Heart left ventricle (tissue), 13 donors: ENCODE measurements around the gene CAMSAP2.

Experiments
- POLR2A ChIP-seq, 2 donors: fragments of 450-650 bp; IDR thresholded peaks; one replicate each; pipeline ENCODE4 v1.6.1; 2017; ENCODE audit warnings: antibody characterized with exemption in 2 of 2, mild to moderate bottlenecking in 2 of 2, moderate library complexity in 2 of 2
- TF ChIP-seq, protein P1 (sequence below), 12 donors: fragments of 200-600 bp; sonication (generic) in 4 of 12; IDR thresholded peaks; one replicate each; pipeline versions ENCODE4 v1.5.0 to v1.8.0; 2018 to 2022; ENCODE audit warnings: antibody characterized with exemption in 12 of 12, mild to moderate bottlenecking in 5 of 12
- donor health status: ischemic (EF 13 %, LVEDD 7.1; RV severe dilation, severe dysfunction).
- donor health status: DM: no; HTN: yes; CAD: no.
- donor health status: DM: no; HTN: no; CAD: no.
- donor health status: ischemic (EF 25% LVEDD 6.9; RV normal size, moderate dysfunction).
- donor health status: ischemic (EF 25% LVEDD 5.7; RV mildly dilated, moderate dysfunction).
- donor health status: ischemic (EF 35%, LVEDD 5.7; RV mildly dilated, moderate dysfunction).
- donor health status: nonischemic (EF 11% LVEDD 7.7; RV severe dilation, severe dysfunction).
- donor health status: DM: yes; HTN: yes; CAD: no.
- donor health status: PGD.
- donor health status: ischemic (EF 29% LVEDD 5.4; RV normal size, mild dysfunction).
- donor health status: nonischemic (EF 23%, LVEDD 6.1; RV moderate dilation, normal function).

DNA sequence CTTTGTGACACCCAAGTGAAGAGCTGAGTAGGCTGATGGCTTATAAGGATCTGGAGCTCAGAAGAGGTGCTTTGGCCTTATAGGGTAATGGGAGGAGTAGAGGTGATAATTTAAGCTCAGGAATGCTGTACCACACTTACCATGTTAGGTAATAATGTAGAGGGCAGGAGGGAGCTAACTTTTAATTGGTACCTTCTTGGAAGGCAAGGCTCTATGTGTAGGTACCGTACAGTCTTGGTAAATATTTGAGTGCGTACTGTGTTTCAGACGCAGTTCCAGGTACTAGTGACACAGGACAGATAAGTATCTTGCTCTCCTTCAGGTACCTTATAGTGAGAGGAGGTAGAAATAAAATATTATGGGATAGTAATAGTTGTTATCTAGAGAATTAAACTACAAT is 16.8 kb downstream of the CAMSAP2 start:
- TF ChIP-seq, protein P1, sequence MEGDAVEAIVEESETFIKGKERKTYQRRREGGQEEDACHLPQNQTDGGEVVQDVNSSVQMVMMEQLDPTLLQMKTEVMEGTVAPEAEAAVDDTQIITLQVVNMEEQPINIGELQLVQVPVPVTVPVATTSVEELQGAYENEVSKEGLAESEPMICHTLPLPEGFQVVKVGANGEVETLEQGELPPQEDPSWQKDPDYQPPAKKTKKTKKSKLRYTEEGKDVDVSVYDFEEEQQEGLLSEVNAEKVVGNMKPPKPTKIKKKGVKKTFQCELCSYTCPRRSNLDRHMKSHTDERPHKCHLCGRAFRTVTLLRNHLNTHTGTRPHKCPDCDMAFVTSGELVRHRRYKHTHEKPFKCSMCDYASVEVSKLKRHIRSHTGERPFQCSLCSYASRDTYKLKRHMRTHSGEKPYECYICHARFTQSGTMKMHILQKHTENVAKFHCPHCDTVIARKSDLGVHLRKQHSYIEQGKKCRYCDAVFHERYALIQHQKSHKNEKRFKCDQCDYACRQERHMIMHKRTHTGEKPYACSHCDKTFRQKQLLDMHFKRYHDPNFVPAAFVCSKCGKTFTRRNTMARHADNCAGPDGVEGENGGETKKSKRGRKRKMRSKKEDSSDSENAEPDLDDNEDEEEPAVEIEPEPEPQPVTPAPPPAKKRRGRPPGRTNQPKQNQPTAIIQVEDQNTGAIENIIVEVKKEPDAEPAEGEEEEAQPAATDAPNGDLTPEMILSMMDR (IDR thresholded peaks at IDR 0.05), result no peak
- TF ChIP-seq POLR2A (IDR thresholded peaks at IDR 0.05), result no peak
